Transverse colon (tissue), 4 donors: Measurements from ENCODE around the gene CHD2.

Source experiments
- POLR2AphosphoS5 ChIP-seq, 3 donors: sonication (generic); formaldehyde crosslinking; IDR thresholded peaks; one replicate each; pipeline ENCODE4 v1.6.1; 2016; ENCODE audit warnings: antibody characterized with exemption in 3 of 3
- TF ChIP-seq, protein P1 (sequence below), 5 experiments: fragments of 200-600 bp in 3 of 5; fragments of 450-650 bp in 2 of 5; sonication (generic) in 3 of 5; IDR thresholded peaks; 1 replicate in 2 of 5; 2 replicates in 3 of 5; pipeline ENCODE4 v1.5.1; 2016 to 2017; ENCODE audit warnings: antibody characterized with exemption in 5 of 5, inconsistent platforms in 3 of 5, mild to moderate bottlenecking in 2 of 5, moderate library complexity in 1 of 5

DNA sequence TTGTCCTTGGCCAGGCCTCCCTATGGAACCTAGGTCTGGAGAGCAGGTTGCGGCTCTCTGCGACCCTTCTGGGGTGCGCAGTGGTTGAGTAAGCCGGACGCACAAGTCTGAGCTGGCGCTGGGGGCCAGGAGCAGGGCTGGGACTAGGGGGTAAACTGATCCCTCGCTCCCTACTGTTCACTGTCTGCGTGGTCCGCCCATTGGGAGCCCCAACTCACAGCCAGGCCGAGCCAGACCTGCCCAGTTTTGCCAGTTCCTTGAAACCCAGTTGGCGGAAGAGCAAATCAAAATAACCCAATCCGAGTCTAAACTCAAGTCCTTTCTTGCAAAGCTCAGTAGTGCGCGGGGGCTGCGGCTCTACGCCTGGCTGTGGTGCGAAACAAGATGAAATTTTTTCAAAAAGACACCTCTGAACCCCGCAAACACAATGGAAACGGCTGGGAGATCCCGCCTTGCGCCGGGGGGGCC is 171.4 kb downstream of the CHD2 start:
- TF ChIP-seq POLR2AphosphoS5 (IDR thresholded peaks at IDR 0.05), result no peak
- TF ChIP-seq, protein P1, sequence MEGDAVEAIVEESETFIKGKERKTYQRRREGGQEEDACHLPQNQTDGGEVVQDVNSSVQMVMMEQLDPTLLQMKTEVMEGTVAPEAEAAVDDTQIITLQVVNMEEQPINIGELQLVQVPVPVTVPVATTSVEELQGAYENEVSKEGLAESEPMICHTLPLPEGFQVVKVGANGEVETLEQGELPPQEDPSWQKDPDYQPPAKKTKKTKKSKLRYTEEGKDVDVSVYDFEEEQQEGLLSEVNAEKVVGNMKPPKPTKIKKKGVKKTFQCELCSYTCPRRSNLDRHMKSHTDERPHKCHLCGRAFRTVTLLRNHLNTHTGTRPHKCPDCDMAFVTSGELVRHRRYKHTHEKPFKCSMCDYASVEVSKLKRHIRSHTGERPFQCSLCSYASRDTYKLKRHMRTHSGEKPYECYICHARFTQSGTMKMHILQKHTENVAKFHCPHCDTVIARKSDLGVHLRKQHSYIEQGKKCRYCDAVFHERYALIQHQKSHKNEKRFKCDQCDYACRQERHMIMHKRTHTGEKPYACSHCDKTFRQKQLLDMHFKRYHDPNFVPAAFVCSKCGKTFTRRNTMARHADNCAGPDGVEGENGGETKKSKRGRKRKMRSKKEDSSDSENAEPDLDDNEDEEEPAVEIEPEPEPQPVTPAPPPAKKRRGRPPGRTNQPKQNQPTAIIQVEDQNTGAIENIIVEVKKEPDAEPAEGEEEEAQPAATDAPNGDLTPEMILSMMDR (IDR thresholded peaks at IDR 0.05), result no peak
